Activated T-cell treated with anti-CD3 and anti-CD28 coated beads, Interleukin-2, amount 50 U/mL, for 48 hours (primary cell): ENCODE results near the gene KIF13A.
"Not testable (repeated sequence)": the region's sequence is repeated elsewhere in the genome, so short reads cannot be mapped to it uniquely, and the experiment has no call there.

ENCODE experiments used
- DNase-seq, 2 experiments: peaks; one replicate each; pipeline ENCODE4 v3.0.0-alpha.2; 2020

Gene KIF13A

GRCh38 chr6:17998003-17998402, 10.6 kb upstream of the KIF13A start:
- DNase-seq = no peak

- DNase-seq = no peak
Observed at GRCh38 chr6:17995414-17995813, 8.0 kb upstream of the KIF13A start.

- no peak for DNase-seq
Observed at GRCh38 chr6:17994019-17994418, 6.6 kb upstream of the KIF13A start.

- DNase-seq = no peak
Observed at GRCh38 chr6:17988422-17988944, 1.0 kb upstream of the KIF13A start.

- peak; percentile 67 to 71 for DNase-seq
Observed at GRCh38 chr6:17987697-17988421, 424 bp upstream of the KIF13A start.

- peak; percentile 20 to 37 for DNase-seq
Observed at GRCh38 chr6:17986656-17987446, 584 bp downstream of the KIF13A start.

GRCh38 chr6:17985934-17986655, 1.3 kb downstream of the KIF13A start:
- DNase-seq = no peak

- DNase-seq = no peak
Observed at GRCh38 chr6:17984812-17985670, 2.4 kb downstream of the KIF13A start.

GRCh38 chr6:17984399-17984798, 3.0 kb downstream of the KIF13A start:
- DNase-seq = no peak

- DNase-seq = no peak
Observed at GRCh38 chr6:17983730-17984129, 3.7 kb downstream of the KIF13A start.

GRCh38 chr6:17980329-17980728, 7.1 kb downstream of the KIF13A start:
- no peak for DNase-seq

- no peak for DNase-seq
Observed at GRCh38 chr6:17979479-17979878, 8.0 kb downstream of the KIF13A start.

GRCh38 chr6:17976258-17976657, 11.2 kb downstream of the KIF13A start:
- DNase-seq = not testable (repeated sequence)

GRCh38 chr6:17974570-17975368, 12.7 kb downstream of the KIF13A start:
- DNase-seq = no peak

GRCh38 chr6:17972978-17973622, 14.3 kb downstream of the KIF13A start:
- DNase-seq = no peak

- no peak for DNase-seq
Observed at GRCh38 chr6:17972074-17972952, 15.1 kb downstream of the KIF13A start.

- no peak for DNase-seq
Observed at GRCh38 chr6:17971128-17972073, 16.0 kb downstream of the KIF13A start.

- DNase-seq = no peak
Observed at GRCh38 chr6:17968876-17969275, 18.6 kb downstream of the KIF13A start.
